Effector memory CD8-positive, alpha-beta T cell (primary cell): Measurements from ENCODE around the gene BIN2.

Source experiments
- ATAC-seq: fragments of 150-1000 bp; cut with Tn5 transposase; replicated peaks from 2 replicates; pipeline ENCODE4 v1.10.0; 2021; ENCODE audit warnings: mild to moderate bottlenecking, moderate library complexity
- DNase-seq, 3 experiments: peaks; one replicate each; pipeline ENCODE4 v3.0.0; 2021
- H3K27ac Mint-ChIP-seq, 2 donors: one replicate each; pipeline ENCODE4 v1.8.0; 2022; ENCODE audit warnings: mild to moderate bottlenecking in 2 of 2, mixed read lengths in 2 of 2, moderate library complexity in 2 of 2
- H3K27me3 Mint-ChIP-seq, 2 donors: one replicate each; pipeline ENCODE4 v1.8.0; 2022; ENCODE audit warnings: mixed read lengths in 2 of 2
- H3K36me3 Mint-ChIP-seq: one replicate; pipeline ENCODE4 v1.8.0; 2022; ENCODE audit warnings: mild to moderate bottlenecking, moderate library complexity, mixed read lengths; ENCODE audit not compliant: insufficient read depth
- H3K4me1 Mint-ChIP-seq, 2 donors: one replicate each; pipeline ENCODE4 v1.8.0; 2022; ENCODE audit warnings: low read depth in 2 of 2, mixed read lengths in 2 of 2
- H3K4me3 Mint-ChIP-seq, 2 donors: one replicate each; pipeline ENCODE4 v1.8.0; 2022; ENCODE audit warnings: mild to moderate bottlenecking in 2 of 2, mixed read lengths in 2 of 2, moderate library complexity in 2 of 2
- H3K9me3 Mint-ChIP-seq, 2 donors: one replicate each; pipeline ENCODE4 v1.8.0; 2022; ENCODE audit warnings: mixed read lengths in 2 of 2

The BIN2 gene

DNA sequence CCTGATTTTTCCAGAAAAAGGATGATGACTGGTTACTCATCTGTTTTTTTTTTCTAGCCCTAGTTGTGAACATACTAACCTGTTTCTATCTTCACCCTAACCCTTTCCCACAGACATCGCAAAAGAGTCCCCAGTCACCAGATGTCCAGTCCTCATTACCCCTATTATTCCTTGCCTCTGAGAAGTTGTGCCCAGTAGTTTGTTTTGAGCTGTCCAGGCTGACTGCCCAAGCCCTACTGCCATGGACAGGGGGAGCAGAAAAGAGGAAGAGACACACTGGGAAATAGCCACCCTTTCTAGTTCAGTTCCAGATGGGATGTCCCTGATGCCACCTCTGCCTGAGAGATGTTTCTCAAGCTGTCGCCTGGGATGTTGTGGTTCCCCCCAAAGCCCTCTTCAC lies 36.3 kb upstream of the BIN2 start:
- ATAC-seq (no peak), DNase-seq (no peak)
- Mint-ChIP-seq H3K27ac (no peak overlapping the region), H3K27me3 (no peaks in the 10 kb centered on the region), H3K9me3 (no peaks in the 10 kb centered on the region), H3K4me3 (no peak overlapping the region), H3K36me3 (peaks cover 14% of the 10 kb centered on the region), H3K4me1 (no peaks in the 10 kb centered on the region)

DNA sequence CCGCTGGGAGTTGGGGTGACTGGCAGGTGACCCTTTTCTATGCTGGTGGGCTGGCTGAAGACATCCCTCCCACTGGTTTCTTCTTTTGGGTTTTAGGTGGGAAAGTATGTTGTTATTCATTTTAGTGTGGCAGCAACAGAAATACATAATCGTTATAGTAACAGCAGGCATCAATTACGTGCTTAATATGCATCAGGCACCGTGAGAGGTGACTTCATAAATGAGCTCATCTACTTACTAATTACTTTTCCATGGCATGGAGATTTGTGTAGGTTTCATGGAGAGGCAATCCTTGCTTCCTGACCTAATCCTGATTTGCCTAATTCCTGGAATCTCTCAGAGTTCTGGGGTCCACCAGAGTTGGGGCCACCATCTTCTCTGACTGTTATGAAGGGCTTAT lies 35.9 kb upstream of the BIN2 start:
- no peaks in the 10 kb centered on the region for H3K9me3 Mint-ChIP-seq
- H3K36me3 Mint-ChIP-seq, result peaks cover 14% of the 10 kb centered on the region
- H3K4me1 Mint-ChIP-seq, result no peaks in the 10 kb centered on the region
- ATAC-seq (no peak), DNase-seq (no peak)
- peak overlapping the region; percentile 29 to 77 for H3K27ac Mint-ChIP-seq
- no peak overlapping the region for H3K4me3 Mint-ChIP-seq
- no peaks in the 10 kb centered on the region for H3K27me3 Mint-ChIP-seq

DNA sequence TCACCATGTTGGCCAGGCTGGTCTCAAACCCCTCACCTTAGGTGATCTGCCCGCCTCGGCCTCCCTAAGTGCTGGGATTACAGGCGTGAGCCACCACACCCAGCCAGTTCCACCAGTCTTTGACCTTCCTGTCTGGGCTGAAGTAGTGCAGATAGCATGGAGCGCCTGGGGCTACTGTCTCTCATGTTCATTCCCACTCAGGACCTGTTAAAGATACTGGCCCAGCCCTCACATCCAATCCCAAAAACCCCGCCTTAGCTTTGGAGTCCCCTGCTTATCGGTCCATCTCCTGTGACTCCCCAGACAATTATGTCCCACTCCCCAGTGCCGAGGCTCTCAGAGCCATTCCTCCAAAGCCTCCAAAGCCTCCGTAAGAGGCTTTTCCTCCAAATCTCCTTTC lies 34.5 kb upstream of the BIN2 start:
- Mint-ChIP-seq H3K36me3 (peaks cover 16% of the 10 kb centered on the region), H3K9me3 (no peaks in the 10 kb centered on the region), H3K4me1 (no peaks in the 10 kb centered on the region), H3K27ac (no peak overlapping the region), H3K27me3 (no peaks in the 10 kb centered on the region), H3K4me3 (no peak overlapping the region)
- ATAC-seq (no peak), DNase-seq (no peak)

DNA sequence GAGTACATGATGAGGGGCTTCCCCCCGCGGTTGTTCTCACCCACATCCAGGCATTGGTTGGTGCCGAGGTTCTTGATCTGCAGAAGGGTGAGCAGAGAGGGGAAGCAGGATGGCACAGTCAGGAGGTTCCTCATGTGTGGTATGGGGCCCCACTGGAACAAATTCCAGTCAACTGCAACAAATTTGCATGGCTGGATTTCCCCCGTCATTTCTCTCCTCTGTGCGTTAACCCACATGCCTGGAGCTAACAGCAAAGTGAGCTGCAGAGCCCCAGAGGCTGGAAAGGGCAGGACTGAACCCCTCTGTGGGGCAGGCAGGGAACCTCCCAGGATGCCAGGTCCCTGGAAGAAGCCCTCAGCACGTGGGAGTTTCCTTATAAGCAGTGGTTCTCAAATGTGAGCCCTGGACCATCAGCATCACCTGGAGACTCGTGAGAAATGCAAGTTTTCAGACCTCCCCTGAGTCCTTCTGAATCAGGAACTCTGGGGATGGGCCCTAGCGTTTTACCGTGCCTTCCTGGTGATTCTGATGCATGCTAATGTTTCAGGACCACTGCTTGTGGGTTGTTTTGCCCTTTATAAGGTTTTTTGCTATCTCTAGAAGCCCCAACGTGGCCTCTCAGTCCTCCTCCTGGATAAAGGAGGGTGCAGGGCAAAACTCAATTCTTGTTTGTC lies 33.5 kb upstream of the BIN2 start:
- Mint-ChIP-seq H3K27me3 (no peaks in the 10 kb centered on the region), H3K4me1 (peaks cover 0 to under 1% of the 10 kb centered on the region in 2 donors), H3K36me3 (peaks cover 21% of the 10 kb centered on the region), H3K27ac (no peak overlapping the region), H3K4me3 (no peak overlapping the region), H3K9me3 (no peaks in the 10 kb centered on the region)
- ATAC-seq, result peak; percentile 22
- no peak for DNase-seq

DNA sequence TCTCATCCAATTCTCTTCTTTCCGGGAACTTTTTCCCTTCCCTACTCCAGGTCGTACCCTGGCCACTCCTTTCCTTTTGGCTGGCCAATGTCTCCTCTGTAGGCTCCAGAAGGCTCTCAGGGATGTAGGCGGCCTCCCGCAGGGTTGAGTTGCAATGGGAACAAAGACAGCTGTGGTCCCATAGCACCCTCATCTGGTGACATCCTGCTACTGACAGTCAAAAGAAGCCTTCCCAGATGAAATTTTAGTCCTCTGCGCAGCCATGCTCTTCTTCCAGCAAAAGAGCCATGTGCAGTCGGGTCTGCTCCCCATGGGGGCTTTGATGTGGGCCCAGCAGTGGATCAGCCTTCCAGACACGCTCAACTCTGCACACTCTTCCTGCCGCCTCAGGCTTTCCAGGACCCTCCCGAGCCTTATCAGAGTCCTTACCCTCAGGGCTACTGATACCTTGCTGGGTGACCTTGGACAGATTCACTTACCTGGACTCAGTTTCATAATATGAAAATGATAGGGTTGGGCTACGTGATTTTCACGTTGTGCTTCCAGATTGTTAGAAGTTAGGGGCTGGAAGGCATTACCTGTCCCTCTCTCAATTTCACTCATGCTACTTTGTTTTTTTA lies 28.0 kb upstream of the BIN2 start:
- Mint-ChIP-seq H3K27me3 (no peaks in the 10 kb centered on the region), H3K36me3 (peaks cover 12% of the 10 kb centered on the region), H3K9me3 (no peaks in the 10 kb centered on the region), H3K4me1 (peaks cover 5 to 7% of the 10 kb centered on the region in 2 donors), H3K4me3 (no peak overlapping the region), H3K27ac (no peak overlapping the region)
- DNase-seq (peak; percentile 20 to 46 (median 37)), ATAC-seq (peak; percentile 65)

DNA sequence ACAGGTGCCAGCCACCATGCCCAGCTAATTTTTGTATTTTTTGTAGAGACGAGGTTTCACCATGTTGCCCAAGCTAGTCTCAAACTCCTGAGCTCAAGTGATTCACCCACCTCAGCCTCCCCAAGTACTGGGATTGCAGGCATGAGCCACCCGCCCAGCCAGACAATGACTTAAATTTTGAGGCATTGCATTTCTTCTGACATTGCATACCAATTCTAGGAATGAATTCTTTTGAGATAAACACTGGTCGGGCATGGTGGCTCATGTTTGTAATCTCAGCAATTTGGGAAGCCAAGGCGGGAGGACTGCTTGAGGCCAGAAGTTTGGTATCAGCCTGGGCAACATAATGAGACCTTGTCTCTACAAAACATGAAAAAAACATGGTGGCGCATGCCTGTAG lies 25.1 kb upstream of the BIN2 start:
- Mint-ChIP-seq H3K27me3 (no peaks in the 10 kb centered on the region), H3K4me3 (no peak overlapping the region), H3K9me3 (no peaks in the 10 kb centered on the region), H3K27ac (no peak overlapping the region), H3K36me3 (peaks cover 7% of the 10 kb centered on the region), H3K4me1 (peaks cover 5 to 7% of the 10 kb centered on the region in 2 donors)
- ATAC-seq (no peak), DNase-seq (no peak)

DNA sequence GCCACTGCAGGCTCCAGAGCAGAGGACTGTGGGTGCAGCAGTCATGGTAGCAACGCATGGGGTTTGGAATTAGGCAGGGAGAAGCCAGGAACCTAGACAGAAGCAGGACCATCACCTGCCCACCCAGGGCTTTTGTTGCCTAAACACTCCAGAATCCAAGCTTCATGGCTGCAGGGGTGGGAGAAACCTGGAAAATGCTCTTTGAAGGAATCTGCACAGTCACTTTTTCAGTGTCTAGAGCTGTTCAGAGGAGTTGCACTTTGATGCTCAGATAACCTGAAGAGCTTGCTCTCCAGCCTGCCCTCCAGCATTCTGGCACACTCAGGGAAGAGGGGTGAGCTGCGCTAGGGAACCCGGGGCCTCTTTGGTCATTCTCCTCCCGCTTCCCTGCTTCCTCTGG lies 24.1 kb upstream of the BIN2 start:
- ATAC-seq, result no peak
- H3K9me3 Mint-ChIP-seq, result no peaks in the 10 kb centered on the region

DNA sequence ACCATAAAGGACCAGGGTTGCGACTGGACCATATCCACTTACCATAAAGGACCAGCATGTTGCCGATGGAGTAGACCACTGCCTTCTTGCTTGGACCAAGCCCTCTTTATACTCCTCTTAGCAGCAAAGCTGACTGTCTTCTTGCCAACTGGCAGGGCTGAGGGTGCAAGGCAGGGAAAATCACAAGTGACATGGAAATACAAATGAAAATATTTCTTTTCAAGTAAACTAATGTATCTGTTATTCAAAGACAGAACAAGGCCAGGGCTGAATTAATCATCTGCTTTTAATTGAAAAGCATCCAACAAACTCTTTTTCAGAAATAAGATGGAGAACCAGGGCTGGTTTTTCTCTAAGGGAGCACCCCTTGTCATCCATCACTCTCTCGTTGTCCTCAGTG lies 22.6 kb upstream of the BIN2 start, which contains the start of gene CELA1:
CELA1 (minus strand) TSS at position 99 of the 400 bp plus-strand sequence; CDS start at position 58, 41 bp downstream.
- H3K4me3 Mint-ChIP-seq, result no peak within 1 kb of the TSS
- H3K27me3 Mint-ChIP-seq, result no peaks in the 10 kb centered on the region
- peak within 1 kb of the TSS; percentile 38 to 58 for H3K27ac Mint-ChIP-seq
- H3K9me3 Mint-ChIP-seq, result no peaks in the 10 kb centered on the region
- DNase-seq (no peak), ATAC-seq (no peak)
- H3K36me3 Mint-ChIP-seq, result no peaks in the 10 kb centered on the region
- H3K4me1 Mint-ChIP-seq, result peaks cover 0 to under 1% of the 10 kb centered on the region in 2 donors

More for the DNA sequence above, 24.1 kb upstream of the BIN2 start:
- H3K4me3 Mint-ChIP-seq, result no peak overlapping the region
- DNase-seq, result no peak
- no peaks in the 10 kb centered on the region for H3K27me3 Mint-ChIP-seq
- H3K27ac Mint-ChIP-seq, result no peak overlapping the region
- H3K4me1 Mint-ChIP-seq, result peaks cover 5 to 7% of the 10 kb centered on the region in 2 donors
- H3K36me3 Mint-ChIP-seq, result peaks cover under 1% of the 10 kb centered on the region

DNA sequence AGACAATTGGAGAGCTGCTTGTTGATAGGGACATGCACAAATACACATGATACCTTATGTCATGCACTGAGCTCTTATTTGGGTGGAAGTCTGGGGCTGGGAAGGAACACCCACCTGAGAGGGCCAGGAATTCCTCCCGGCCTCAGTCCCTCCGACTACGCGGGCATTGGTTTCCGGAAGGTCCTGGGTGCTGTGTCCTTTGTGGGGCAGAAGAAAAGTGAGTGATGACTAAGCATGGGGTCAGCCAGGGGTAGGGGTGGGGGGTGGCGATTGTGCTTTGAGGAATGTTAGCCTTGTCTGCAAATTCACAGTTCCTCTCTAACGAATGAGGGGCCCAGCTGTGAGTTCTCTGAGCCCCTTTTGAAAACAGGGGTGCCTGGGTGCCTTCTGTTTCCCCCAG lies 21.7 kb upstream of the BIN2 start:
- H3K27ac Mint-ChIP-seq, result peak overlapping the region in 1 of 2 donors; percentile 11

DNA sequence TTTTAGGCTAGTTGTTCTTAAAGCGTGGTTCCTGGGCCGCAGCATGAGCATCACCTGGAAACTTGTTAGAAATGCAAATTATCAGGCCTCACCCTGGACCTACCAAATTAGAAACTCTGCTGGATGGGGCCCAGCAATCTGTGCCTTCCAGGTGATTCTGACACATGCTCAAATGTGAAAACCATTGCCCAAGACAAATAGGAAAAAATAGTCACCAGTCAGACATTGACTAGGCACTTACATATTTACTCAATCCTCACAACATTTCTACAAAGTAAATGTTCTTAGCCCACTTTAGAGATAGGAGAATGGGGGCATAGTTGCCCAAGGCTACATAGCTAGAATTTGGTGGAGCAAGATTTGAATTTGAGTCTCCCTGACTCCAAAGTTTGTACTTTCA lies 19.2 kb upstream of the BIN2 start:
- peaks cover 7% of the 10 kb centered on the region in 2 donors for H3K4me1 Mint-ChIP-seq
- no peak overlapping the region for H3K27ac Mint-ChIP-seq
- H3K4me3 Mint-ChIP-seq, result no peak overlapping the region
- ATAC-seq (no peak), DNase-seq (no peak)
- no peaks in the 10 kb centered on the region for H3K27me3 Mint-ChIP-seq
- no peaks in the 10 kb centered on the region for H3K9me3 Mint-ChIP-seq
- H3K36me3 Mint-ChIP-seq, result peaks cover 2% of the 10 kb centered on the region

More for the DNA sequence above, 21.7 kb upstream of the BIN2 start:
- Mint-ChIP-seq H3K36me3 (no peaks in the 10 kb centered on the region), H3K9me3 (no peaks in the 10 kb centered on the region), H3K27me3 (no peaks in the 10 kb centered on the region), H3K4me3 (no peak overlapping the region), H3K4me1 (peaks cover 5 to 7% of the 10 kb centered on the region in 2 donors)
- ATAC-seq (no peak), DNase-seq (no peak)

DNA sequence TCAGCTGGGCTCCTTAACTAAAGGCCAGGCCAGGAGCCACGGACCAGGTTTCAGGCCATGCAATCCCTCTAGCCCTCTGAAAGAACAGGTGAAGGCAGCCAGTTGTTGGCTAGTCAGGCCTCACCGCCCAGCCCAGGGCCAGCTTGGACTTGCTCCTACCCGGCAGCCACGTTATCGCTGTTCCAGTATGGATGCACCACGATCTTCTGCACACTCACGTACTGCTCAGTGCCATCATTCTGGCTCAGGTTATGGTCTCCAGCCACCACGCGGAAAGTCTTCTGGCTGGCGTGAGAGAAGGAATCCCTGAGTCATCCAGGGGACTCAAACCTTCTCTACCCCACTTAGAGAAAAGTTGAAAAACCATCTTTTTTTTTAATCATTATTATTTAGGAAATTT lies 18.4 kb upstream of the BIN2 start:
- no peak overlapping the region for H3K4me3 Mint-ChIP-seq
- H3K36me3 Mint-ChIP-seq, result peaks cover 2% of the 10 kb centered on the region
- no peaks in the 10 kb centered on the region for H3K27me3 Mint-ChIP-seq
- ATAC-seq (no peak), DNase-seq (no peak)
- no peak overlapping the region for H3K27ac Mint-ChIP-seq
- peaks cover 7% of the 10 kb centered on the region in 2 donors for H3K4me1 Mint-ChIP-seq
- no peaks in the 10 kb centered on the region for H3K9me3 Mint-ChIP-seq

DNA sequence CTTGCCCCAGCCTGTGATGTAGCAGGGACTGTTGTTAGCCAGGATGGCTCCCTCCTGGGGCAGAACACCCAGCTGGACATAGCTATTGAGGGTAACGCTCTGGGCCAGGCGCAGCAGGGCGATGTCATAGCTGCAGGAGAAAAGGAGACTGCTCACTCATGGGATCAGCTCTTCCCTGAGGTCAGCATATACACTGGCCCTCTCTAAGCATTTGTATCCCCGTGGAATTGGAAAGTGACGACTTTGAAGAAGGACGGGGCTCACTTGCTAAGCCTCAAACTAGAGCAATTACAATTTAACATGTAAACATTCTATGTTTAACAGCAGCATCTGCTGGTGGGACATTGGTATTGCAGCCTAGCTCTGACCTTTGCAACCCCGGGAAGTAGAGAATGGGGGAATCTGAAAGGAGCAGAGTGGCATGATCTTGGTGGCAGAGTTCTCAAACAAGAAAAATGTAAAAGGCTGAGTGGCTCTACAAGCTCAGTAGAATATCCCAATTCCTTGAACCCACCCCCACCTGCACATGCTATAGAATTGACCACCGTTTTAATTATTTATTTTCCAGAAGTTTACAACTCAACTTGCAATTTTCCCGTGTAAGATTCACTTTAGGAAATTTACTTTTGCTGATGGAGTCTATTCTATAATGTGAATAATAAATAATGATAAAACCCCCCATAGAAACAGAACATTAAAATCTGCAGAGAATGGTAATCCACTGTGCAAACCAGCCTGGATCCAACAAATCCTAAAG lies 17.5 kb upstream of the BIN2 start:
- H3K27me3 Mint-ChIP-seq, result no peaks in the 10 kb centered on the region
- peak overlapping the region; percentile 46 to 85 for H3K27ac Mint-ChIP-seq
- DNase-seq (peak; percentile 69 to 77 (median 71)), ATAC-seq (peak; percentile 99)
- H3K36me3 Mint-ChIP-seq, result peaks cover 2% of the 10 kb centered on the region
- peak overlapping the region; percentile 40 to 70 for H3K4me3 Mint-ChIP-seq
- no peaks in the 10 kb centered on the region for H3K9me3 Mint-ChIP-seq
- peaks cover 7% of the 10 kb centered on the region in 2 donors for H3K4me1 Mint-ChIP-seq

DNA sequence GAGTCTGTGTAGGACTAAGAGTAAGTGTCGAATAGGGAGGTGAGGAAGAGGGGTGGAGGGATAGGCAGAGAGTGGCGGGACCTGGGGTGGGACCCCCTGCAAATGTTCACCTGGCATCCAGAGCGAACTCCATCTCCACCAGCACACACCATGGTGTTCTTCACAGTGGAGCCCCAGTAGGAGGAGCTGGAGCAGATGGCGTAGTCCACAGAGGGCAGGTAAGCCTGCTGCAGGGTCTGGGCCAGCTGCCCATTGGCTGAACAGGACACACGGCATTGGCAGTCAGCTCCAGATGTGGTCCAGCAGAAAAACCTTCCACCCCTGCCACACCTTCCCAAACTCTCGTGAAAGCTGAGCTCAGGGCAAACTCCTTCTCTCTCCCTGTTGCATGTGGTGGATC lies 15.8 kb upstream of the BIN2 start:
- no peak for ATAC-seq
- no peaks in the 10 kb centered on the region for H3K9me3 Mint-ChIP-seq

More for the DNA sequence above, 15.8 kb upstream of the BIN2 start:
- DNase-seq, result no peak
- H3K4me3 Mint-ChIP-seq, result no peak overlapping the region
- no peaks in the 10 kb centered on the region for H3K27me3 Mint-ChIP-seq
- peaks cover 7 to 13% of the 10 kb centered on the region in 2 donors for H3K4me1 Mint-ChIP-seq
- peaks cover 2% of the 10 kb centered on the region for H3K36me3 Mint-ChIP-seq
- peak overlapping the region in 1 of 2 donors; percentile 39 for H3K27ac Mint-ChIP-seq
